Activated T-helper 2 cell treated with anti-CD3 and anti-CD28 coated beads, Interferon-gamma antibody, Interleukin-2, Interleukin-4, amounts not matched to agents 10 μg/mL and 5 μg/mL and 100 μg/mL, durations not matched to agents 14 hours and 24 hours and 36 hours (primary cell): ENCODE results near the gene DZANK1. TPM values are rescaled to one million over a fixed set of nuclear protein-coding genes. Genes with fewer than 3 reads are reported as not detected.
"Not testable (repeated sequence)": the region's sequence is repeated elsewhere in the genome, so short reads cannot be mapped to it uniquely, and the experiment has no call there.

Experiments used
- DNase-seq: peaks from one replicate; pipeline ENCODE4 v3.0.0; 2021; ENCODE audit warnings: low spot score
- H3K27ac Mint-ChIP-seq: one replicate; pipeline ENCODE4 v1.8.0; 2021; ENCODE audit warnings: mixed read lengths
- H3K27me3 Mint-ChIP-seq: one replicate; pipeline ENCODE4 v1.8.0; 2021; ENCODE audit warnings: low read depth, mixed read lengths
- H3K36me3 Mint-ChIP-seq: one replicate; pipeline ENCODE4 v1.8.0; 2021; ENCODE audit warnings: low read depth, mixed read lengths
- H3K4me1 Mint-ChIP-seq: one replicate; pipeline ENCODE4 v1.8.0; 2021; ENCODE audit warnings: low read depth, mixed read lengths
- H3K4me3 Mint-ChIP-seq: one replicate; pipeline ENCODE4 v1.8.0; 2021; ENCODE audit warnings: low read depth, mild to moderate bottlenecking, moderate library complexity, mixed read lengths
- H3K9me3 Mint-ChIP-seq: one replicate; pipeline ENCODE4 v1.8.0; 2021; ENCODE audit warnings: mixed read lengths
- intact Hi-C: fragments of 100-400 bp; cut with micrococcal nuclease; formaldehyde crosslinking; loops from one replicate; pipeline ENCODE4 v1.15.1; 2023
- total RNA-seq: library from RNA; stranded (reverse); gene quantifications from 2 replicates; pipeline ENCODE4 v1.2.3, GENCODE V29; 2022

The DZANK1 gene
- total RNA-seq, 1 donor from 2014 or later, result 1.3 TPM

- Mint-ChIP-seq H3K36me3 (no peaks in the 10 kb centered on the region), H3K27ac (no peak overlapping the region), H3K9me3 (no peaks in the 10 kb centered on the region), H3K27me3 (no peaks in the 10 kb centered on the region), H3K4me3 (no peak overlapping the region), H3K4me1 (no peaks in the 10 kb centered on the region)
- DNase-seq, result no peak
- intact Hi-C loops, result no loop called here
These were observed 71.3 kb downstream of the DZANK1 start for GRCh38 chr20:18395544-18395943.

GRCh38 chr20:18394363-18394762 lies 72.5 kb downstream of the DZANK1 start:
- intact Hi-C loops, result no loop called here
- Mint-ChIP-seq H3K9me3 (no peaks in the 10 kb centered on the region), H3K27ac (no peak overlapping the region), H3K36me3 (no peaks in the 10 kb centered on the region), H3K4me1 (no peaks in the 10 kb centered on the region), H3K4me3 (no peak overlapping the region), H3K27me3 (no peaks in the 10 kb centered on the region)
- no peak for DNase-seq

DNA sequence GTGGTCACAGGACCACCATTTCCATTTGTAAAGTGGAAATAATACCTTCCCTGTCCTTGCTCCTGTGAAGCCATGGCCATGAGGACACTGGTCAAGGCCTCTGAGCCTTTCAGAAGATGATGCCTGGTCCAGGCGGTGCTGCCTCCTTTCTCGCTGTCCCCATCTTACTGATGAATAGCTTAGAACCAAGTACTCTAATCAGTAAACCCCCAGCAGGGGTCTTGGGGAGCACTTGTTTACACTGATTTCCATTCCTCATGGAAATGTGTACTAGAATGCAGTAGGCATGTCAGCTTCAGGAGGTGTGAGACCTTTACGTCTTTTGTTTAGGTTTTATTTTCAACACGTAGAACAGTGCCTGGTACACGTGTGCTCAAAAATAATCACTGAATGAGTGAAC lies 75.1 kb downstream of the DZANK1 start:
- no peak overlapping the region for H3K27ac Mint-ChIP-seq
- intact Hi-C loops, result no loop called here
- no peaks in the 10 kb centered on the region for H3K27me3 Mint-ChIP-seq
- no peaks in the 10 kb centered on the region for H3K9me3 Mint-ChIP-seq
- H3K36me3 Mint-ChIP-seq, result no peaks in the 10 kb centered on the region
- DNase-seq, result no peak
- H3K4me1 Mint-ChIP-seq, result no peaks in the 10 kb centered on the region
- no peak overlapping the region for H3K4me3 Mint-ChIP-seq

DNA sequence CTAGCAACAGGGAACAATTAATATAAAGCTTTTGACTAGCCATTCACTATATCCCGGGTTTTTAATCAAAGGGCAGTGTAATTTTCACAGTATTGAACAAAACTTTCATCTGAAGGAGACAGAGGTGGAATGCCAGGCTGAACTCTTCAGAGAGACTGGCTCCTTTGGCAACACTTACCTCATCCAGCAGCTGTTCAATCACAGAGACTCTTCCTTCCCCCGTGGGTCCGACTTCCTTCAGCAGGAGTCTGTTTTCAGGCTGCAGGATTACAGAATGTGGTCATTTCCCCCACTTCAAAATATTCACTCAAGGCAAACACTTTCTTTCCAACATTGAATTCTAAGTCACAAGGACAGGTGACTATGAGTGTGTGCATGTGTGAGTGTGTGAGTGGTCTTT lies 76.6 kb downstream of the DZANK1 start:
- intact Hi-C loops, result no loop called here
- H3K27ac Mint-ChIP-seq, result no peak overlapping the region
- no peaks in the 10 kb centered on the region for H3K27me3 Mint-ChIP-seq
- no peaks in the 10 kb centered on the region for H3K4me1 Mint-ChIP-seq
- H3K4me3 Mint-ChIP-seq, result no peak overlapping the region
- DNase-seq, result no peak
- H3K36me3 Mint-ChIP-seq, result no peaks in the 10 kb centered on the region
- no peaks in the 10 kb centered on the region for H3K9me3 Mint-ChIP-seq

DNA sequence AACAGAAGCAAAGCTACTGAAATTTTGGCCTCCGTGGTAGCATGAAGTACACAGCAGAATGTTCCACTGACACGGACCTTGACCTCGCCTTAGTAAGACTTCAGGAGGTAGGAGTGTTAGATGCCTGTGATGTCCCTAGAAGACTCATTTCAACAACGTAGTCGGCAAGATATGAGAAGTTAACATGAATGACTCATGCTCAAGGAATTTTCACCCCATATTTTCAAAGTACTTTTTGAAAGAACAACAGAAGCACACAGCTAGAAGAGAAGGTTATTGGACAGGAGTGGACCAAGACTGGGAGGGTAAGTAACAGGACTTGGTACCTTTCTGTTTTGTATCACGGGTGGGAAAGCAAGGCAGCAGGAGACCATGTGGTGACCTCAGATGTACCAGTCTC lies 78.0 kb downstream of the DZANK1 start:
- Mint-ChIP-seq H3K4me1 (no peaks in the 10 kb centered on the region), H3K27me3 (no peaks in the 10 kb centered on the region), H3K4me3 (no peak overlapping the region), H3K9me3 (no peaks in the 10 kb centered on the region), H3K36me3 (no peaks in the 10 kb centered on the region), H3K27ac (no peak overlapping the region)
- no peak for DNase-seq
- intact Hi-C loops, result no loop called here

DNA sequence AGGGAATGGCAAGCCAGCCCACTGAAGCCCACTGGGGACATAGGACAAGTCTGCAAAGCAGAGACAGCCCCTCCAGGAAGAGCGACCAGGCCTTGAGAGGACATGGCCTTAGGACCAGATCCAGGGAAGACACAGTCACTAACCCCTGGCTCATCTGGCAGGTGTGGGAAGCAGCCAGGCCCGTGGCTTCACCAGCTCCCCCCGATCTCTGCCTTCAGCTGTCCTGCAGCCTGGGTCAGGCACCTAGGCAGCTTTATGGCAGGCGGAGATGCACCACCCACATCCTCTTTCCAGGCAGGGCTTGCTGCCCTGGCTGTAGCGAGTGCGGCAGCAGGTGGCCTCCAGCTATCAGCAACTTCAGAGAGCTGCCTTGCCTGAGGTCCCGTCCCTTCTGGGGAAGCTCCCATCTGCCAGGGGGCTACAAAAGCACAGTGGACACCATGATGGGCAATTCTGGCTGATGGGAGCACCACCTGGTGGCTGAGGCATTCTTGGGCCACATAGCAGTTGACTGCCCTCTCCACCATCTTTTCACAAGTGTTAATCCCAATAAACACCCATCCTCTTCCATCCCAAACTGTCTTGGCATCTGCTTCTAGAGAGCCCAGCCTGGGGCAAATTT lies 85.8 kb downstream of the DZANK1 start:
- Mint-ChIP-seq H3K4me1 (no peaks in the 10 kb centered on the region), H3K9me3 (no peaks in the 10 kb centered on the region), H3K27ac (no peak overlapping the region), H3K36me3 (no peaks in the 10 kb centered on the region), H3K27me3 (no peaks in the 10 kb centered on the region), H3K4me3 (no peak overlapping the region)
- intact Hi-C loops, result no loop called here
- DNase-seq, result no peak

DNA sequence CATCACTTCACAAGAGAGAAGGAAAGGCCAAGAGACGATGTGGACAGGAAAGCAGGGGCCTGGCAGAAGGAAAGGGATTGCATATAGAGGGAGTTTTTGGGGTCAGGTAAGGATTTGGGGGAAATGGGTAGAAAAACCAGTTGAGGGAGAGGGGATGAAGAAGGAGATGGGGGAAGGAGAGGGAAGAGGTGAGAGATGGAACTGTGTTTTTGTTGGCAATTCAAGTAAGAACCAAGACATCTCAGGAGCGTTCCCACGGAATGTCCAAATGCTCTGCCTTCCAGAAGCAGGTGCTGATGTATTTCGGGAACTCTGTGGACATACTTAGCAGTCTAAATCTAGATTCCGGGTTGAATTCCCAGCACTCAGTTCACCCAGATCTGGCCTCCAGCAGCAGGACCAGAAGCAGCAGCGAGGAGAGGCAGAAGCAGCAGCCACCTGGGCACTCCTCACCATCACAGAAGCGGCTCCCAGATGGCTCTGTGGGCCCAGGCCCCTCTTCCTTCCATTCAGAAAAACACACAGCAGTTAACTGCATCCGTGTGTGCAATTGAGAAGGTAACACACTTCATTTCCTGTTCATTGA lies 88.8 kb downstream of the DZANK1 start:
- H3K4me1 Mint-ChIP-seq, result no peaks in the 10 kb centered on the region
- no peak overlapping the region for H3K27ac Mint-ChIP-seq
- no peaks in the 10 kb centered on the region for H3K27me3 Mint-ChIP-seq
- H3K4me3 Mint-ChIP-seq, result no peak overlapping the region
- DNase-seq, result no peak
- H3K36me3 Mint-ChIP-seq, result no peaks in the 10 kb centered on the region
- H3K9me3 Mint-ChIP-seq, result no peaks in the 10 kb centered on the region
- intact Hi-C loops, result no loop called here

GRCh38 chr20:18375551-18375950 lies 91.3 kb downstream of the DZANK1 start:
- H3K27me3 Mint-ChIP-seq, result not testable (repeated sequence)

DNA sequence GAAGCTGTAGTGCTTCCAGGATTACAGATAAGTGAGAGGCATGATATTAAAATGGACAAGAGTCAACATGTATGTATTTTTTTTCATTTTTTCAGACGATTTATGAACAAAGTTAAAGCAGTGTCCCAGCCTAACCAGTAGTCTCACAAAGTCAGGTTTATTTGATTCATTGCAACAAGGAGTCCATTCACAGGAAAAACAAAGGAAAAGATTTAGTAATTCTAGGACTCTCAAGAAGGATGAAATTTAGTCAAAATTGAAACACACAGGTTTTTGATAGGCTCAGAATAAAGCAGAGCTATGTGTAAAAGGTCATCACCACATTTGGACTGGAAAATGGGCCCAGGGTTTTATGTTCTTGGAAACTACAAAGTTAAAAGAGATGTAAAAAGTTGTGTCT lies 94.5 kb downstream of the DZANK1 start:
- Mint-ChIP-seq H3K36me3 (no peaks in the 10 kb centered on the region), H3K9me3 (peaks cover 4% of the 10 kb centered on the region), H3K4me1 (no peaks in the 10 kb centered on the region), H3K4me3 (no peak overlapping the region), H3K27me3 (no peaks in the 10 kb centered on the region), H3K27ac (no peak overlapping the region)
- intact Hi-C loops, result no loop called here
- no peak for DNase-seq

More at GRCh38 chr20:18375551-18375950, 91.3 kb downstream of the DZANK1 start:
- H3K4me3 Mint-ChIP-seq, H3K36me3 Mint-ChIP-seq, intact Hi-C loops, H3K27ac Mint-ChIP-seq, H3K9me3 Mint-ChIP-seq, DNase-seq, H3K4me1 Mint-ChIP-seq: not testable (repeated sequence)

DNA sequence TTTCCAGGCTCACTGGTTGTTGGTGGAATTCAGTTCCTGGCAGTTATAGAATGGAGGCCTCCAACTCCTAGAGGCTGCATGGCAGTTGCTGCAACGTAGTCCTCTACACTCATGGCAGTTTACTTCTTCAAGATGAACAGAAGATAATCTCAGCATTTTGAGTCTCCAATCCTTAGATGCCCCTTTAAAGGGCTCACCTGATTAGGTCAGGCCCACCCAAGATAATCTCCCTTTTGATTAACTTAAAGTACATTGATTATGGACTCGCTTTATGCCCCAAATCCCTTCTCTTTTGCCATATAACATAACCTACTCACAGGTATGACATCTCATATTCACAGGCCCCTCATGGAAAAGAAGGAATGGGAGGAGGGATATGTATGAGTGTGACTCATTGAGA lies 102.1 kb downstream of the DZANK1 start:
- Mint-ChIP-seq H3K9me3 (no peaks in the 10 kb centered on the region), H3K27ac (no peak overlapping the region)
- intact Hi-C loops, result no loop called here

DNA sequence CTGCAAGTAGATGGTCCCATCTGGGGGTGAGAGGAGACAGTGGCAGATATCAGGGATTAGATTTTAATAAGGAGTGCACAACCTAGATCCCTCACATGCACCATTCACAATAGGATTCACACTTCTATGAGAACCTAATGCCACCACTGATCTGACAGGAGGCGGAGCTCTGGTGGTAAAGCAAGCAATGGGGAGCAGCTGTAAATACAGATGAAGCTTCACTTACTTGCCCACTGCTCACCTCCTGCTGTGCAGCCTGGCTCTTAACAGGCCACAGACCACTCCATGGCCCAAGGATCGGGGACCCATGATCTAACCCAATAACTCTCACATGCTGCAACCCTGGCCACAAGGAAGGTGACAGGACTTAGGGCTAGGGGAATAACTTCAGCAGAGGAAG lies 103.1 kb downstream of the DZANK1 start:
- no peaks in the 10 kb centered on the region for H3K36me3 Mint-ChIP-seq
- intact Hi-C loops, result no loop called here
- H3K27ac Mint-ChIP-seq, result no peak overlapping the region
- no peaks in the 10 kb centered on the region for H3K27me3 Mint-ChIP-seq
- H3K4me3 Mint-ChIP-seq, result no peak overlapping the region
- no peak for DNase-seq
- no peaks in the 10 kb centered on the region for H3K9me3 Mint-ChIP-seq
- H3K4me1 Mint-ChIP-seq, result no peaks in the 10 kb centered on the region

More for the DNA sequence above, 102.1 kb downstream of the DZANK1 start:
- DNase-seq, result no peak
- H3K27me3 Mint-ChIP-seq, result no peaks in the 10 kb centered on the region
- no peaks in the 10 kb centered on the region for H3K4me1 Mint-ChIP-seq
- no peaks in the 10 kb centered on the region for H3K36me3 Mint-ChIP-seq
- H3K4me3 Mint-ChIP-seq, result no peak overlapping the region

DNA sequence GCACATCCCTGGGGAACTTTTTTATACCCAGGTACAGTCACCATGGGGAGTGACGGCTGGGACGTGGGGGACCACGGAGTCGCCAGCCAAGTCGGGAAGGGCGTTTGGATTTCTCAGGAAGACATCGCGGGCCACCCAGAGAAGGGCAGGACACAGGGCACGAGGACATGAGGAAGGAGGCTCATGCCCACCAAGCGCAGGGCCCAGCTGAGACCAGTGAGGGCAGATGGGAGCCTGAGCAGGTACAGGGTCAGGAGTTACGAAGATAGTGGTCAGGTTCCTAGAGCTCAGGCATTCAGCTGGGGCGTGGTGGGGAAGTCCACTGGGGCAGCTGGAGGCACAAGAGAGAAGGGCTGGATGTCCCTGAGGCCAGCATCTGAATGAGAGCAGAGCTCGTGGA lies 103.9 kb downstream of the DZANK1 start:
- no peaks in the 10 kb centered on the region for H3K36me3 Mint-ChIP-seq
- intact Hi-C loops, result no loop called here
- no peak for DNase-seq
- no peaks in the 10 kb centered on the region for H3K4me1 Mint-ChIP-seq
- H3K9me3 Mint-ChIP-seq, result no peaks in the 10 kb centered on the region
- no peaks in the 10 kb centered on the region for H3K27me3 Mint-ChIP-seq
- no peak overlapping the region for H3K27ac Mint-ChIP-seq
- no peak overlapping the region for H3K4me3 Mint-ChIP-seq

- Mint-ChIP-seq H3K27me3 (no peaks in the 10 kb centered on the region), H3K9me3 (no peaks in the 10 kb centered on the region), H3K4me1 (no peaks in the 10 kb centered on the region), H3K4me3 (no peak overlapping the region), H3K27ac (no peak overlapping the region), H3K36me3 (no peaks in the 10 kb centered on the region)
- intact Hi-C loops, result no loop called here
- DNase-seq, result no peak
These were observed 105.2 kb downstream of the DZANK1 start for GRCh38 chr20:18361678-18362077.

GRCh38 chr20:18360635-18361034 lies 106.2 kb downstream of the DZANK1 start:
- Mint-ChIP-seq H3K27me3 (no peaks in the 10 kb centered on the region), H3K4me3 (no peak overlapping the region), H3K36me3 (no peaks in the 10 kb centered on the region), H3K9me3 (no peaks in the 10 kb centered on the region), H3K27ac (no peak overlapping the region), H3K4me1 (no peaks in the 10 kb centered on the region)
- DNase-seq, result no peak
- intact Hi-C loops, result no loop called here
